ENCODE measurements around the gene CDKAL1. TPM values are rescaled to one million over a fixed set of nuclear protein-coding genes. Genes with fewer than 3 reads are reported as not detected.
"Not testable (repeated sequence)": the region's sequence is repeated elsewhere in the genome, so short reads cannot be mapped to it uniquely, and the experiment has no call there.

CDKAL1 gene
- total RNA-seq, 1 donor from 2014 or later, result 11.6 TPM

- ATAC-seq (no peak), DNase-seq (ENCODE audit: missing footprints) (no peak)
- intact Hi-C loops (cut with DNase I), result no loop called here
Measured at GRCh38 chr6:20623761-20624160, 89.5 kb downstream of the CDKAL1 start.

GRCh38 chr6:20626165-20626564 lies 91.9 kb downstream of the CDKAL1 start:
- intact Hi-C loops (cut with DNase I), result no loop called here
- ATAC-seq, result no peak
- no peak for DNase-seq (ENCODE audit: missing footprints)

- ATAC-seq (no peak), DNase-seq (ENCODE audit: missing footprints) (no peak)
- intact Hi-C loops (cut with DNase I), result loop anchor here (2.0 kb wide), 1 partner anchor 43 kb away; no protein-coding TSS in a partner anchor
Measured at GRCh38 chr6:20629509-20629908, 95.3 kb downstream of the CDKAL1 start.

GRCh38 chr6:20630136-20630535 lies 95.9 kb downstream of the CDKAL1 start:
- no peak for ATAC-seq
- no peak for DNase-seq (ENCODE audit: missing footprints)
- intact Hi-C loops (cut with DNase I), result no loop called here

- intact Hi-C loops (cut with DNase I), result no loop called here
- no peak for DNase-seq (ENCODE audit: missing footprints)
- ATAC-seq, result no peak
Measured at GRCh38 chr6:20630617-20631548, 96.6 kb downstream of the CDKAL1 start.

- ATAC-seq (no peak), DNase-seq (ENCODE audit: missing footprints) (no peak)
- intact Hi-C loops (cut with DNase I), result no loop called here
Measured at GRCh38 chr6:20631549-20631924, 97.3 kb downstream of the CDKAL1 start.

GRCh38 chr6:20632696-20633095 lies 98.4 kb downstream of the CDKAL1 start:
- ATAC-seq, result no peak
- intact Hi-C loops (cut with DNase I), result no loop called here
- no peak for DNase-seq (ENCODE audit: missing footprints)

- DNase-seq (ENCODE audit: missing footprints) (no peak), ATAC-seq (no peak)
- intact Hi-C loops (cut with DNase I), result no loop called here
Measured at GRCh38 chr6:20633566-20634340, 99.5 kb downstream of the CDKAL1 start.

GRCh38 chr6:20639161-20639560 lies 104.9 kb downstream of the CDKAL1 start:
- DNase-seq (ENCODE audit: missing footprints), result no peak
- ATAC-seq, result no peak
- intact Hi-C loops (cut with DNase I), result no loop called here

- ATAC-seq (no peak), DNase-seq (ENCODE audit: missing footprints) (no peak)
- intact Hi-C loops (cut with DNase I), result no loop called here
Measured at GRCh38 chr6:20640181-20640580, 105.9 kb downstream of the CDKAL1 start.

- DNase-seq (ENCODE audit: missing footprints), result no peak
- no peak for ATAC-seq
- intact Hi-C loops (cut with DNase I), result no loop called here
Measured at GRCh38 chr6:20642441-20642840, 108.2 kb downstream of the CDKAL1 start.

GRCh38 chr6:20644667-20645370 lies 110.6 kb downstream of the CDKAL1 start:
- intact Hi-C loops (cut with DNase I), result no loop called here
- ATAC-seq (no peak), DNase-seq (ENCODE audit: missing footprints) (no peak)

GRCh38 chr6:20645572-20645971 lies 111.3 kb downstream of the CDKAL1 start:
- intact Hi-C loops (cut with DNase I); DNase-seq (ENCODE audit: missing footprints); ATAC-seq: not testable (repeated sequence)

- intact Hi-C loops (cut with DNase I), result no loop called here
Measured at GRCh38 chr6:20647585-20647984, 113.3 kb downstream of the CDKAL1 start.

GRCh38 chr6:20649696-20650470 lies 115.6 kb downstream of the CDKAL1 start:
- ATAC-seq; DNase-seq (ENCODE audit: missing footprints); intact Hi-C loops (cut with DNase I): not testable (repeated sequence)

More at GRCh38 chr6:20647585-20647984, 113.3 kb downstream of the CDKAL1 start:
- DNase-seq (ENCODE audit: missing footprints) (no peak), ATAC-seq (no peak)

GRCh38 chr6:20652299-20653084 lies 118.2 kb downstream of the CDKAL1 start:
- DNase-seq (ENCODE audit: missing footprints), result no peak
- intact Hi-C loops (cut with DNase I), result no loop called here
- ATAC-seq, result no peak

GRCh38 chr6:20653085-20653479 lies 118.8 kb downstream of the CDKAL1 start:
- no peak for DNase-seq (ENCODE audit: missing footprints)
- ATAC-seq, result no peak
- intact Hi-C loops (cut with DNase I), result no loop called here

GRCh38 chr6:20655317-20655716 lies 121.1 kb downstream of the CDKAL1 start:
- no peak for DNase-seq (ENCODE audit: missing footprints)
- intact Hi-C loops (cut with DNase I), result no loop called here
- ATAC-seq, result no peak

Data from Right ventricle myocardium inferior (tissue), 1 donor.